Stomach (tissue), 9 donors: ENCODE results near the gene NLRP4. TPM values are rescaled to one million over a fixed set of nuclear protein-coding genes. Genes with fewer than 3 reads are reported as not detected.

Experiments used
- DNase-seq, 2 donors: peaks; one replicate each; pipeline versions ENCODE4 v3.0.0 to v3.0.0-alpha.2; 2013 to 2019
- H3K27ac ChIP-seq, 5 donors: fragments of 200-600 bp in 4 of 5; sonication (generic) in 4 of 5; one replicate each; pipeline ENCODE4 v1.5.1; 2013 to 2019; ENCODE audit warnings: mild to moderate bottlenecking in 1 of 5, moderate library complexity in 1 of 5
- H3K27me3 ChIP-seq, 3 donors: fragments of 200-600 bp; sonication (generic); one replicate each; pipeline ENCODE4 v1.5.1; 2017 to 2019; ENCODE audit warnings: mixed run types in 1 of 3
- H3K36me3 ChIP-seq, 4 donors: fragments of 200-600 bp; sonication (generic); 1 replicate in 3 of 4; 2 replicates in 1 of 4; pipeline ENCODE4 v1.5.1; 2016 to 2019
- H3K4me1 ChIP-seq, 4 donors: fragments of 200-600 bp; sonication (generic); one replicate each; pipeline ENCODE4 v1.5.1; 2016 to 2019
- H3K4me3 ChIP-seq, 4 donors: fragments of 200-600 bp; sonication (generic) in 3 of 4; one replicate each; pipeline ENCODE4 v1.5.1; 2016 to 2019; ENCODE audit warnings: mild to moderate bottlenecking in 1 of 4
- H3K9me3 ChIP-seq, 4 donors: fragments of 200-600 bp; sonication (generic); one replicate each; pipeline ENCODE4 v1.5.1; 2016 to 2019
- CTCF ChIP-seq, 7 experiments: fragments of 450-650 bp in 4 of 7; fragments of 200-600 bp in 3 of 7; sonication (generic) in 3 of 7; IDR thresholded peaks; one replicate each; pipeline ENCODE4 v1.5.1; 2016 to 2019; ENCODE audit warnings: antibody characterized with exemption in 7 of 7, control low read depth in 2 of 7, mild to moderate bottlenecking in 1 of 7
- EP300 ChIP-seq: sonication (generic); formaldehyde crosslinking; IDR thresholded peaks from one replicate; pipeline ENCODE4 v1.6.1; 2017; ENCODE audit warnings: antibody characterized with exemption
- POLR2A ChIP-seq, 4 donors: fragments of 450-650 bp; IDR thresholded peaks; one replicate each; pipeline ENCODE4 v1.6.1; 2016; ENCODE audit warnings: antibody characterized with exemption in 4 of 4, control low read depth in 2 of 4, mild to moderate bottlenecking in 1 of 4, moderate library complexity in 1 of 4
- POLR2AphosphoS5 ChIP-seq, 3 donors: sonication (generic); formaldehyde crosslinking; IDR thresholded peaks; one replicate each; pipeline ENCODE4 v1.6.1; 2016; ENCODE audit warnings: antibody characterized with exemption in 3 of 3
- WGBS, 5 donors: extraction: QIAGEN DNeasy Blood & Tissue Kit in 3 of 5; methylation state at CpG; one replicate each; pipeline versions ENCODE4 v1.1.5 to v1.1.7; 2013 to 2018; 5-methylcytosine and 5-hydroxymethylcytosine counted together
- intact Hi-C: fragments of 100-400 bp; cut with DNase I; formaldehyde crosslinking; loops from one replicate; pipeline ENCODE4 v1.15.1; 2023; ENCODE audit warnings: low total_unique reads
- polyA plus RNA-seq, 3 donors: library from polyadenylated mRNA; stranded (reverse); fragments of 200-250 nt; gene quantifications; one replicate each; pipeline ENCODE4 v1.2.3, GENCODE V29; 2013
- total RNA-seq, 5 donors: library from RNA; depleted of rRNA; stranded (reverse); fragments of >200 nt; gene quantifications; one replicate each; pipeline versions ENCODE4 v1.1.0 to v1.2.3, GENCODE V29; 2014 to 2016
- donor health status: healthy with polysubstance abuse.
- donor health status: Bipolar disorder and iron deficiency.
- donor health status: healthy.

The NLRP4 gene
- total and polyA plus RNA-seq, 8 donors: 0.23 TPM; not detected in 7

GRCh38 chr19:55838906-55839305, 2.6 kb downstream of the NLRP4 start:
- Histone ChIP-seq H3K27ac (no peak overlapping the region), H3K9me3 (peaks cover 0 to 21% (median 2%) of the 10 kb centered on the region in 4 donors), H3K27me3 (peaks cover 0 to 6% (median 0%) of the 10 kb centered on the region in 3 donors), H3K4me1 (no peaks in the 10 kb centered on the region), H3K36me3 (no peaks in the 10 kb centered on the region), H3K4me3 (no peak overlapping the region)
- DNase-seq: no peak
- intact Hi-C loops: no loop called here
- WGBS, 5 donors: 35 to 49% (median 45%) methylated on average over 4 of the region's 4 CpGs
- no peak for TF ChIP-seq POLR2A (IDR thresholded peaks at IDR 0.05)
- no peak for TF ChIP-seq EP300
- no peak for TF ChIP-seq POLR2AphosphoS5 (IDR thresholded peaks at IDR 0.05)
- TF ChIP-seq CTCF (IDR thresholded peaks at IDR 0.05): no peak

- WGBS, 5 donors: 62 to 77% (median 70%) methylated on average over 1 of the region's 1 CpG
- TF ChIP-seq POLR2A (IDR thresholded peaks at IDR 0.05): no peak
- TF ChIP-seq CTCF (IDR thresholded peaks at IDR 0.05): no peak
- Histone ChIP-seq H3K36me3 (no peaks in the 10 kb centered on the region), H3K27me3 (no peaks in the 10 kb centered on the region), H3K9me3 (peaks cover 0 to 13% (median 3%) of the 10 kb centered on the region in 4 donors), H3K4me3 (no peak overlapping the region), H3K27ac (no peak overlapping the region), H3K4me1 (no peaks in the 10 kb centered on the region)
- DNase-seq: no peak
- intact Hi-C loops: no loop called here
Observed at GRCh38 chr19:55855160-55855559, 18.8 kb downstream of the NLRP4 start.

- H3K4me3 ChIP-seq: no peak overlapping the region
- peaks cover 0 to 16% (median 3%) of the 10 kb centered on the region in 4 donors for H3K9me3 ChIP-seq
- no peaks in the 10 kb centered on the region for H3K4me1 ChIP-seq
- no peaks in the 10 kb centered on the region for H3K27me3 ChIP-seq
- 67 to 79% (median 70%) methylated on average over 4 of the region's 4 CpGs for WGBS, 5 donors
- intact Hi-C loops: no loop called here
- no peak for TF ChIP-seq CTCF (IDR thresholded peaks at IDR 0.05)
- TF ChIP-seq EP300: no peak
- no peak for TF ChIP-seq POLR2A (IDR thresholded peaks at IDR 0.05)
- no peak for TF ChIP-seq POLR2AphosphoS5 (IDR thresholded peaks at IDR 0.05)
- H3K36me3 ChIP-seq: no peaks in the 10 kb centered on the region
- H3K27ac ChIP-seq: no peak overlapping the region
- no peak for DNase-seq
Observed at GRCh38 chr19:55857149-55857548, 20.8 kb downstream of the NLRP4 start.

- Histone ChIP-seq H3K27me3 (no peaks in the 10 kb centered on the region), H3K9me3 (peaks cover 0 to 16% (median 3%) of the 10 kb centered on the region in 4 donors), H3K4me1 (no peaks in the 10 kb centered on the region), H3K4me3 (no peak overlapping the region), H3K27ac (no peak overlapping the region), H3K36me3 (no peaks in the 10 kb centered on the region)
- intact Hi-C loops: no loop called here
- WGBS, 5 donors: 88 to 91% (median 90%) methylated on average over 22 to 23 of the region's 23 CpGs
- TF ChIP-seq POLR2AphosphoS5 (IDR thresholded peaks at IDR 0.05) (no peak), EP300 (no peak)
- no peak for DNase-seq
Observed at GRCh38 chr19:55857974-55858373, 21.6 kb downstream of the NLRP4 start.

GRCh38 chr19:55858401-55858800, 22.1 kb downstream of the NLRP4 start:
- Histone ChIP-seq H3K27ac (no peak overlapping the region), H3K36me3 (no peaks in the 10 kb centered on the region), H3K4me1 (no peaks in the 10 kb centered on the region), H3K27me3 (no peaks in the 10 kb centered on the region), H3K9me3 (peaks cover 0 to 13% (median 2%) of the 10 kb centered on the region in 4 donors), H3K4me3 (no peak overlapping the region)
- intact Hi-C loops: no loop called here
- DNase-seq: no peak
- 90 to 94% (median 90%) methylated on average over 14 of the region's 14 CpGs for WGBS, 5 donors
- TF ChIP-seq POLR2AphosphoS5 (IDR thresholded peaks at IDR 0.05): no peak
- TF ChIP-seq POLR2A (IDR thresholded peaks at IDR 0.05): no peak
- TF ChIP-seq CTCF (IDR thresholded peaks at IDR 0.05): no peak
- TF ChIP-seq EP300: no peak
